GM19372 (cell line): ENCODE measurements around the gene PTPRJ.

Source experiments
- ATAC-seq: cut with Tn5 transposase; IDR thresholded peaks from one replicate; pipeline ENCODE4 v1.9.1; 2021; ENCODE audit warnings: mild to moderate bottlenecking, low read depth, moderate library complexity; ENCODE audit not compliant: unreplicated experiment

PTPRJ gene

DNA sequence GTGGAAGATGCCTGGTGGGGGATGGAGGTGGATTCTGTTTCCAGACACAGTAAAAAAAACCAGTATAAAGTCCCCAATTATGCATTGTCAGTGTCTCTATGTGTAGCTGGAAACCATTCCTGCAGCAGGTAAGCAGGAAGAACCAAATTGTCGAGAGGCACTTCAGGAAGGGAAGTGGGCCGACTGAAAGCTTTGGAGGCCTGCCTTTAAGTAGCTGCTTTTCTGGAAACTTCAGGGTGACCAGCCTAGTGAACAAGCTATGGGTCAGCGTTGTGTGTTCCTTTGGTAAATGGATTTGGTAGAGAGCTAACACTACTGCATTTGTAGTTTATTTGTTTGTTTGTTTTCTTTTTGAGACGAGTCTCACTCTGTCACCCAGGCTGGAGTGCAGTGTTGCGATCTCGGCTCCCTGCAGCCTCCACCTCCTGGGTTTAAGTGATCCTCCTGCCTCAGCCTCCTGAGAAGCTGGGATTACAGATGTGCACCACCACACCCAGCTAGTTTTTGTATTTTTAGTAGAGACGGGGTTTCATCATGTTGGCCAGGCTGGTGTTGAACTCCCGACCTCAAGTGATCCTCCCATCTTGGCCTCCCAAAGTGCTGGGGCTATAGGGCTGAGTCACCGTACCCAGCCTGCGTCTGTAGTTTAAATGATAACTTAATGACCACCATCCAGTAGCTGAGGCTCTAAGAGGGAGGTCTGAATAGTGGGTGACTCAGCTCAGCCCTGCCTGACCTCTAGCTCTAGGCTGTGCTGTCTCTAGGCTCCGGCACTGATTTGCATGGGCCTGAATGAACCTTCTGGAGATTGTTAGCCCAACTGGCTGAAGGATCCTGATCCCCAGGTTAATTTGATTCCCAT lies 12.8 kb downstream of the PTPRJ start:
- ATAC-seq = no peak

DNA sequence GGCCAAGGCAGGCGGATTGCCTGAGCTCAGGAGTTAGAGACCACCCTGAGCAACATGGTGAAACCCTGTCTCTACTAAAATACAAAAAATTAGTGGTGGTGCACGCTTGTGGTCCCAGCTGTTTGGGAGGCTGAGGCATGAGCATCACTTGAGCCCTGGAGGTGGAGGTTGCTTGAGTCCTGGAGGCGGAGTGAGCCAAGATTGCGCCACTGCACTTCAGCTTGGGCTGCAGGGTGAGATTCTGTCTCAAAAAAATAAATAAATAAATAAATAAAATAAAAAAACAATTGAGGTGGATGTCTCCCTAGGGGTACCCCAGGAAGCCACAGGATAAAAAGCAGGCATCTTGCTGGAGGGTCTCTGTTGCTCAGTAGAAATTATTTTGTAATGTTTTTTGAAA lies 14.1 kb downstream of the PTPRJ start:
- no peak for ATAC-seq

GRCh38 chr11:47995360-47995769 lies 15.0 kb downstream of the PTPRJ start:
- ATAC-seq = no peak

DNA sequence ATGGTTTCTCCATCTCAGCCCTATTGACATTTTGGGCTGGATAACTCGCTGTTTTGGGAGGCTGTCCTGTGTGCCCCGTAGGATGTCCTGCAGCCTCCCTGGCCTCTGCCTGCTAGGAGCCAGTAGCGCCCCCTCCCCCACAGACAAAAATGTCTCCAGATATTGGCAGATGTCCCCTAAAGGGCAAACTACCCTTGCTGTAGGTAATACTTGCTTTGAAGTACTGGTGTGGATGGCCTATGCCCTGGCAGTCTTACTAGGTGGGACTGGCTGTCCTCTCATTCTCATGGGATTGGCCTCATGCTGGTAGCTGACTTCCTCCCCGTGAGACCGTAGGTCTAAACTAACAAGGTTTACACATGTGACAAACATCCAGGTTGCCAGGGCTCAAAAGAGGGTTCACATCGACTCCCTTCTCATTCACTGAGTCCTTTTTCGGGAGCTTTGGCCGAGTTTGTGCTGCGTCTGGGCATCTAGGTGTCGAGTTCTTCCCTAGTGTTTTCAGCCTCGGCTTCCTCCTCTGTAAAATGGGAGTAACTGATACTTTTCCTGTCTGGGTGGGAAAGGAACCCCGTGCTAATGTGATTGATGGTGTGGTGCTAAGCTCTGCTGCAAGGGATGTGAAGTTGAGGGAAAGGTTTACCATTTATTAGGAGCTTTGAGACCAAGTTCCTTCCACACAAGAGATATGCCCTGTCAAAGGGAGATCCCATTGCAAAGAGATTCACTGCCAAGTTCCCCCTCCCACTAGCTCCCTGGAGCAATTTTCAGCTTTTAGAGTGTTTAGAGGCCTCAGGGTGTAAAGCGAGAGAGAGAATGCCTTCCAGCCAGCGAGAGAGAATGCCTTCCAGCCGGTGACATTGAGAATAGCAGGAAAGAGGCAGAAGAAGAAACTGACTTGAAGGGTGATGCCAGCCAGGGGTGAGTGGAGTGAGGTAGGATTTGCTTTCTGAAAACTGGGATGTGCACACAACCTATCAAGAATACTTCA lies 17.0 kb downstream of the PTPRJ start:
- ATAC-seq = no peak

DNA sequence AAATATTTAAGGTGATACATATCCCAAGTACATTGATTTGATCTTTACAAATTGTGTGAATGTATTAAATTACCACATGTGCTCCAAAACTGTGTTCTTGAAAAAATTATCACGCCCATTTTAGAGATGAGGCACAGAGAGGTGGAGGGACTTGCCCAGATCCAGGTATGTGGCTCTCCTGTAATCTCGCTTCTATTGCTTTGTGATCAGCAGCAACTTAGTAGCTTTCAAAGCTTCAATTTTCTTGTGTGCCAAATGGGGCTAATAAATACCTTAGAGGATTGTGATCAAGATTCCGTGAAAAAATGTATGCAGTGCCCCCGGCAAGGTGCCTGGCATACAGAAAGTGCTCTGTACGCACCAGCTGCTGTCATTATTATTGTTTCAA lies 18.0 kb downstream of the PTPRJ start:
- no peak for ATAC-seq

- no peak for ATAC-seq
These were observed 18.5 kb downstream of the PTPRJ start for GRCh38 chr11:47998733-47999359.

DNA sequence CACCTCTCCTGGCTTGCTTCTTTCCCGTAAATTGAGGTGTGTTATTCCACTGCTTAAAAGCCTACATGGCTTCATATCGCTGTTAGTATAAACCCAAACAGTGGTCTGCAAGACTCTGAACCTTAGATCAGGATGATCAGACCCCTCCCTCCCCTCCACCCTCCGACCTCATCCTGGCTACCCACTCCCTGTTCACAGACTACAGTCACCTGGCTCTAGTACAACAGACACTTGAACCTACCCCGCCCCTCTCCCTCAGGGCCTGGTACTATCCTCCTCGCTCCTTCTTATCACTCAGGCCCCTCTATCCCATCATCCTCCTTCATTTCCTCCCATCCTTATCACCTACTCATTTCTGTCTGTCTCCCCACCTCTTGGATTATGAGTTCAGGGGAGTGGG lies 20.1 kb downstream of the PTPRJ start:
- ATAC-seq = no peak

- peak; percentile 66 for ATAC-seq
These were observed 21.2 kb downstream of the PTPRJ start for GRCh38 chr11:48001438-48002021.

DNA sequence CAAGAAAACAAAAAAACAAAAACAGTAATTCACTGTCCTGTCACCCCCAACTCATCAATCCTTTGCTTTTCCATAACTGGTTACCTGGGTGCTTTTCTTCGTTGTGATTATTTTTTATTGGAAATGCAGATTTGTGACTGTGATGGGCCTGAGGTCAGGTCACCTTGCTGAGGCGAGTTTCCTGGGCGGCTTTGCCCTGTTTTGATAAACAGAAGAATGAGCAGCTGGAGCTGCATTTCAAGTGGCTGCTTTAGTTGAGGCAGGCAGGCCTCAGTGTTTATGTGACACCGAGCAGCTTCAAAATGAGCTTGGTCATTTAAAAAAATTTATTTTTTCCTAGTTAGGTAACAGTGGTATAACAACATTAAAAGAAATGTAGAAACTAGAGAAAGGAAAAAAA lies 22.2 kb downstream of the PTPRJ start:
- no peak for ATAC-seq

DNA sequence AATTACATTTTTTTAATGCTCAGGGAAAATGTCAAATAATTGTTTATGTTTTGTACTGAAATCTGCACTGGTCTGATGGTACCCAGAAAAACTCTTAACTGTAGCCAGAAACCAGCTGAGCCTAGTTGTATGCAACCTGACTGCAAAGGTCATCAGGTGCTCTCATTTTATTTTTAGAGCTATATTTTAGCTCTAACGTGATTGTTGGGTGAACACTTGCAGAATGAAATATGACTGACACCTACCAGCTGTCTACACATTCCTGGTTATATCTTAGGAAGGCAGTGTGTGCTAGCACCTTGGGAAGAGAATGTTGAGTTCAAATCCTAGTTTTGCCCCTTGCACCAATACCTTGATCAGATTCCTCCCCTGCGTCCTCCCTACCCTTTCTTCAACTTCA lies 23.6 kb downstream of the PTPRJ start:
- ATAC-seq = no peak

GRCh38 chr11:48004456-48004855 lies 24.1 kb downstream of the PTPRJ start:
- no peak for ATAC-seq

DNA sequence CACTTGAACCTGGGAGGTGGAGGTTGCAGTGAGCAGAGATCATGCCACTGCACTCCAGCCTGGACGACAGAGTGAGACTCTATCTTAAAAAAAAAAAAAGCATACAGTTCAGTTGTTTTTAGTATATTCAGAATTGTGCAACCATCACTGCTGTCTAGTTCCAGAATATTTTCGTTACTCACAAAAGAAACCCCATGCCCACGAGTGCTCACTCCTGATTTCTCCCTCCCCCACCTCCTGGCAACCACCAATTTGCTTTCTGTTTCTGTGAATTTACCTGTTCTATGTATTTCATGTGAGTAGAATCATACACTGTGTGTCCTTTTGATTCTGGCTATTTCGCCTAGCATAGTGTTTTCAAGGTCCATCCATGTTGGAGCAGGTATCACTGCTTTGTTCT lies 24.8 kb downstream of the PTPRJ start:
- ATAC-seq = no peak

GRCh38 chr11:48005831-48006270 lies 25.5 kb downstream of the PTPRJ start:
- ATAC-seq = no peak

DNA sequence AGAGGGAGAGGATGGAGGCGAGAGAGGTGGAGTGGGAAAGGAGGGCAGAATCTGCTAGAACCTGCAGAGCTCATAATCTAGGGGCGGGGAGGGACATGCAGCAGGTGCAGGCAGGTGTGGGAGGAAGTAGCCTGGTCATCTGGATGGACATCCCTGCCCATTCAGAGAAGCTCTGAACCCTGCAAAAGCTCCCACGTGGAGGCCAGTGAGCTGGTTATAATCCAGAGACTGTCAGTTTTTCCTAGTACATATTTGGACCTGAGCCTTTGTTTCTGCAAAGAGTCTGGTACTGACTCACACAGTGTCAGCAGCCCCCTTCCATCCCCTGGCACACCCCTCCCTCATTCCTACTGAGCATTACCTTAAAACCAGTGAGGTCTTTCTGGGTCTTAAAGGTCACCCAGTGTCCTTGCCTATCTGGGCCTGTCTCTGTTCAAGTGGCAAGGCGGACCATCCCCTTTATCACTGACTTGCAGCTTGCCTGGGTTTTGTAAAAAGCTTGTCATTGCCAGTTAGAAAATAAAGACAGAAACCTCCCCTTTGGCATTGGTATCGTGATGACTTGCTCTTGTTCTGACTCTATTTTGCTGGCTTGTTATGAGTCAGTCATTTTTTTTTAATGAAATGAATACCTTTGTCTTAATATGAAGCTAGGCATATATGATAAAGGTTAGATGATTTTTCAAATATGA lies 26.1 kb downstream of the PTPRJ start:
- ATAC-seq = no peak

DNA sequence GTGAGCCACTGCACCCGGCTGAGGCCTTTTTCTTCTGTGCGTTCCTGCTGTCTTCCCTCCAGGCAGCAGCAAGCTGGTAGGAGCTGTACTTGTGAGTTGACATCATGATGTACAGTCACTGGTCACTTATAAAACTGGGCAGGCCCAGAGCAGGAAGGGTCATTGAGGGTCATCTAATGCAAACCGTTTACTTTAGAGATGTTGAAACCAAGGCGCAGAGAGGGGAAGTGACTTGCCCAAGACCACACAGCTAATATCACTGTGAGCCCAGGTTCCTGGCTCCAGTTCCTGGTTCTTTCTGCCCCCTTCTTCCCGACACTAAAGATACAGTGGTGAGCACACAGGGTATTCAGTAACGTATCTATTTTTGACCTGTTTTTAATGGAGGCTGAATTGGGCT lies 27.3 kb downstream of the PTPRJ start:
- ATAC-seq = no peak

GRCh38 chr11:48008951-48009270 lies 28.6 kb downstream of the PTPRJ start:
- ATAC-seq = no peak

DNA sequence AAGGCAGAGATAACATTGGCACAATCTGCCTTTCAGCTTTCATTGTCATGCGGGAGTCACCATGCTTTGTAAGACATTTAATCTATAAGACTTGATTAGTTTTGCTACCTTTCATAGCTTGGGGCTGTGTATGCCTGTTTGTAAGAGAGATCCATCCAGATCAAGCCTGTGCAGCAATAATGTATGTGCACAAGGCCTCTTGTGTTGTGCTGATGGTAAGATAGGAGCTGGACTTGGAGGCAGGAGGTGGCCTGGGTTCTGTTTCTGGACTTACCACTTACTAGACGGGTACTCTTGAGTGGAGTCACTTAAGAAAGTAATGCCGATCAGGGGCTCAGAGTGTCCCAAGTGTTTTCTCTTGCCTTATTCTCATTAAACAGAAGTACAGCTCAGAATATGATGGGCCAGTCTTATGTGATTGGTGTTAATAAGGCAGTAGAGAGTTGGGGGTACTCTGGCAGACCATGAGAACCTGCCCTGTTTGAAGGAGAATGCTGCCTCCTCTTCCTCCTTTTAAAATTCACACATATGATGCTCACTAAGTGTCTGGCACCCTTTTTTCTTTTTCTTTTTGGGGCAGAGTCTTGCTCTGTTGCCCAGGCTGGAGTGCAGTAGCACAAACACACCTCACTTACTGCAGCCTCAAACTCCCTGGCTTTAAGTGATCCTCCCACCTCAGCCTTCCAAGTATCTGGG lies 30.9 kb downstream of the PTPRJ start:
- ATAC-seq = no peak

DNA sequence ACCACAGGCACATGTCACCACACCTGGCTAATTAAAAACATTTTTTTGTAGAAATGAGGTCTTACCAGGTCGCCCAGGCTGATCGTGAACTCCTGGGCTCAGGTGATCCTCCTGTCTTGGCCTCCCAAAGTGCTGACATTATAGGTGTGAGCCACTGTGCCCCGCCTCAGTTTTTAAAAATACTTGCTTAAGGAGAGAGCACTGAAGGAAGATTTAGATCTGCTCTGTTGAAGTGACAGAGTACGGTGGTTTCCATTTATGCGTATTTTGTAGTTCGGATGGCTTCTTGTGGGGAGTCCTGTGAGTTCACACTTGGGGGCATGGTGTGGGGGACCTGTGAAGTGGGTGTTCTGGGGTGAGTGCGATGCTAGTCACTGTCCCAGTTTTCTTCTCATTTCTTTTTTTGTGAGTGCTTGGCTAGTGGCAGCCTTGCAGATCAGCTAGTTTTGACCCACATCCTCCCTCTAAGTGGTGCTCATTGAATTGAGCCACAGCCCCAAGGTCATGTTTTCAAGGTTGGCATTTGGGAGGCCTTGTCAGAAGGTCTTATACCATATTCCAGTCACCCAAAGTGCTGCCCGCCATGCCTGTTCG lies 31.5 kb downstream of the PTPRJ start:
- no peak for ATAC-seq

- ATAC-seq = peak; percentile 75
These were observed 33.0 kb downstream of the PTPRJ start for GRCh38 chr11:48013269-48013901.
